Kidney (tissue), 14 donors: Measurements from ENCODE around the gene MPPED1. TPM values are rescaled to one million over a fixed set of nuclear protein-coding genes. Genes with fewer than 3 reads are reported as not detected.

Experiments
- DNase-seq, 5 donors: peaks; one replicate each; pipeline ENCODE4 v3.0.0-alpha.2; 2013 to 2020
- FAIRE-seq: peaks from 2 replicates; lab custom pipeline; 2012; peaks lifted over from hg19 to GRCh38; lab: Jason Lieb, UNC
- H3K27ac ChIP-seq, 2 donors: one replicate each; pipeline ENCODE4 v1.7.0; 2013; ENCODE audit warnings: low read depth in 2 of 2, low read length in 2 of 2, inconsistent platforms in 1 of 2
- H3K27me3 ChIP-seq: one replicate; pipeline ENCODE4 v1.7.1; 2013; ENCODE audit warnings: low read length, inconsistent platforms; ENCODE audit not compliant: control insufficient read depth, insufficient read depth
- H3K36me3 ChIP-seq, 3 donors: one replicate each; pipeline versions ENCODE4 v1.7.0 to v1.7.1; 2013; ENCODE audit warnings: low read length in 3 of 3, control low read depth in 1 of 3, inconsistent platforms in 1 of 3; ENCODE audit not compliant: insufficient read depth in 3 of 3, control insufficient read depth in 2 of 3
- H3K4me1 ChIP-seq, 3 donors: one replicate each; pipeline versions ENCODE4 v1.7.0 to v1.7.1; 2013; ENCODE audit warnings: low read length in 3 of 3, inconsistent platforms in 1 of 3, low read depth in 1 of 3; ENCODE audit not compliant: control insufficient read depth in 2 of 3, insufficient read depth in 2 of 3
- H3K4me3 ChIP-seq, 3 donors: one replicate each; pipeline versions ENCODE4 v1.7.0 to v1.8.1; 2013; ENCODE audit warnings: low read length in 3 of 3, control low read depth in 1 of 3, inconsistent platforms in 1 of 3
- H3K9ac ChIP-seq, 3 donors: one replicate each; pipeline versions ENCODE4 v1.7.0 to v1.7.1; 2013; ENCODE audit warnings: low read length in 3 of 3, control low read depth in 1 of 3, inconsistent platforms in 1 of 3
- H3K9me3 ChIP-seq, 3 donors: one replicate each; pipeline versions ENCODE4 v1.7.0 to v1.7.1; 2013; ENCODE audit warnings: low read length in 3 of 3, control low read depth in 1 of 3, inconsistent platforms in 1 of 3; ENCODE audit not compliant: control insufficient read depth in 2 of 3, insufficient read depth in 1 of 3
- CTCF ChIP-seq: IDR thresholded peaks from 3 replicates; pipeline ENCODE4 v1.5.1; 2012; ENCODE audit warnings: mild to moderate bottlenecking, moderate library complexity, borderline replicate concordance; ENCODE audit not compliant: insufficient read depth; ENCODE audit errors: extremely low read depth
- intact Hi-C: fragments of 100-400 bp; cut with DNase I; formaldehyde crosslinking; loops from one replicate; pipeline ENCODE4 v1.11.1; 2022
- polyA plus RNA-seq: library from polyadenylated mRNA; stranded (reverse); fragments of 350-450 nt; fragmentation: Illumina TruSeq; extraction: RNeasy Lipid Tissue Mini Kit (QIAGEN cat#74804); gene quantifications from one replicate; pipeline ENCODE4 v1.2.3, GENCODE V29; 2014; ENCODE audit warnings: low read depth, low replicate concordance; ENCODE audit not compliant: insufficient read depth
- total RNA-seq: library from RNA; stranded (reverse); fragmentation: NEBNext Ultra II Directional; extraction: Animal tissue kit (Norgen Biotek cat#: 25700); gene quantifications from one replicate; pipeline ENCODE4 v1.2.1, GENCODE V29; 2021
- donor health status: control.
- donor health status: control.
- donor health status: control.
- donor health status: control.
- donor health status: control.
- donor health status: DM: yes; HTN: yes; CAD: no.
- donor health status: Normal renal cell carcinoma (clear cell type).

Gene MPPED1
- total and polyA plus RNA-seq, 2 donors from 2014 or later: not detected

- DNase-seq (no peak), FAIRE-seq (no peak)
- Histone ChIP-seq H3K4me1 (no peaks in the 10 kb centered on the region), H3K27ac (no peak overlapping the region), H3K4me3 (no peak overlapping the region), H3K9me3 (no peaks in the 10 kb centered on the region), H3K36me3 (no peaks in the 10 kb centered on the region), H3K27me3 (no peaks in the 10 kb centered on the region), H3K9ac (no peak overlapping the region)
- intact Hi-C loops: no loop called here
- TF ChIP-seq CTCF: no peak
Measured at GRCh38 chr22:43438666-43439347, 27.0 kb downstream of the MPPED1 start.

GRCh38 chr22:43439368-43440103 lies 27.7 kb downstream of the MPPED1 start:
- TF ChIP-seq CTCF: no peak
- peak in 2 of 5 donors; percentile 50 to 53 for DNase-seq

DNA sequence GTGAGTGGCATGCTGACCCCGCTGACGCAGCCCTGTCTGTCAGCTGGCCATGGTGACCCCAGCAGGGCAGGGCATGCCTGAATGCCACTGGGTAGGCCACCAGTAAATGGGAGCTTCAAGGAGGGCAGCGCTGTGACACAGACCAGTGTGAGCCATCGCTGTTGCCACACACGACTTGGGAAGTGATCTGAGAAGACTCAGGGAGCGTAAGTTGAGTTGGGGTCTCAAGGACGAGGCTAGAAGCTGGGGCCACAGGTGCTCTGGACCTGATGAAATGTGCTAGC lies 28.2 kb downstream of the MPPED1 start:
- H3K4me3 ChIP-seq: no peak overlapping the region
- no peaks in the 10 kb centered on the region for H3K27me3 ChIP-seq
- no peaks in the 10 kb centered on the region for H3K4me1 ChIP-seq
- no peak overlapping the region for H3K9ac ChIP-seq
- no peak overlapping the region for H3K27ac ChIP-seq
- H3K9me3 ChIP-seq: no peaks in the 10 kb centered on the region
- H3K36me3 ChIP-seq: no peaks in the 10 kb centered on the region
- no peak for TF ChIP-seq CTCF
- no peak for DNase-seq
- no peak for FAIRE-seq
- intact Hi-C loops: no loop called here

More at GRCh38 chr22:43439368-43440103, 27.7 kb downstream of the MPPED1 start:
- no peaks in the 10 kb centered on the region for H3K36me3 ChIP-seq
- intact Hi-C loops: no loop called here
- no peak overlapping the region for H3K9ac ChIP-seq
- no peak overlapping the region for H3K27ac ChIP-seq
- H3K9me3 ChIP-seq: no peaks in the 10 kb centered on the region
- no peaks in the 10 kb centered on the region for H3K27me3 ChIP-seq
- no peaks in the 10 kb centered on the region for H3K4me1 ChIP-seq
- H3K4me3 ChIP-seq: no peak overlapping the region
- FAIRE-seq: no peak
